Testis (tissue), 3 donors: ENCODE measurements around the gene DOHH. TPM values are rescaled to one million over a fixed set of nuclear protein-coding genes. Genes with fewer than 3 reads are reported as not detected.
"Not testable (repeated sequence)": the region's sequence is repeated elsewhere in the genome, so short reads cannot be mapped to it uniquely, and the experiment has no call there.

Experiments used
- DNase-seq: peaks from one replicate; pipeline ENCODE4 v3.0.0-alpha.2; 2019
- H3K27ac ChIP-seq, 2 donors: fragments of 200-600 bp; sonication (generic); one replicate each; pipeline ENCODE4 v1.5.1; 2019
- H3K27me3 ChIP-seq: fragments of 200-600 bp; sonication (generic); one replicate; pipeline ENCODE4 v1.5.1; 2019
- H3K36me3 ChIP-seq: fragments of 200-600 bp; sonication (generic); one replicate; pipeline ENCODE4 v1.5.1; 2017; ENCODE audit warnings: low read depth; ENCODE audit errors: missing control alignments
- H3K4me1 ChIP-seq: fragments of 200-600 bp; sonication (generic); one replicate; pipeline ENCODE4 v1.5.1; 2019
- H3K4me3 ChIP-seq, 2 donors: fragments of 200-600 bp; sonication (generic); one replicate each; pipeline ENCODE4 v1.5.1; 2017 to 2019
- H3K9me3 ChIP-seq: fragments of 200-600 bp; sonication (generic); one replicate; pipeline ENCODE4 v1.5.1; 2017
- CTCF ChIP-seq, 3 experiments: fragments of 450-650 bp in 2 of 3; fragments of 200-600 bp in 1 of 3; sonication (generic) in 1 of 3; IDR thresholded peaks; one replicate each; pipeline ENCODE4 v1.5.1; 2016 to 2019; ENCODE audit warnings: antibody characterized with exemption in 3 of 3, mild to moderate bottlenecking in 2 of 3, moderate library complexity in 1 of 3
- POLR2A ChIP-seq: fragments of 450-650 bp; IDR thresholded peaks from one replicate; pipeline ENCODE4 v1.6.1; 2017; ENCODE audit warnings: antibody characterized with exemption, mild to moderate bottlenecking, moderate library complexity
- WGBS, 2 donors: methylation state at CpG; one replicate each; pipeline ENCODE4 v1.1.5; 2018; 5-methylcytosine and 5-hydroxymethylcytosine counted together
- intact Hi-C: fragments of 100-400 bp; cut with DNase I; formaldehyde crosslinking; loops from one replicate; pipeline ENCODE4 v1.15.1; 2023; ENCODE audit warnings: low total_unique reads
- polyA plus RNA-seq: library from polyadenylated mRNA; stranded (reverse); fragments of 350-450 nt; fragmentation: Illumina TruSeq; extraction: RNeasy Lipid Tissue Mini Kit (QIAGEN cat#74804); gene quantifications from one replicate; pipeline ENCODE4 v1.2.3, GENCODE V29; 2014; ENCODE audit warnings: low read depth, low replicate concordance; ENCODE audit not compliant: insufficient read depth
- total RNA-seq, 2 donors: library from RNA; depleted of rRNA; stranded (reverse); fragments of >200 nt; gene quantifications; one replicate each; pipeline ENCODE4 v1.2.3, GENCODE V29; 2016

The DOHH gene
- total and polyA plus RNA-seq, 3 donors from 2014 or later, result 10.7 to 29.1 (median 23.5) TPM

DNA sequence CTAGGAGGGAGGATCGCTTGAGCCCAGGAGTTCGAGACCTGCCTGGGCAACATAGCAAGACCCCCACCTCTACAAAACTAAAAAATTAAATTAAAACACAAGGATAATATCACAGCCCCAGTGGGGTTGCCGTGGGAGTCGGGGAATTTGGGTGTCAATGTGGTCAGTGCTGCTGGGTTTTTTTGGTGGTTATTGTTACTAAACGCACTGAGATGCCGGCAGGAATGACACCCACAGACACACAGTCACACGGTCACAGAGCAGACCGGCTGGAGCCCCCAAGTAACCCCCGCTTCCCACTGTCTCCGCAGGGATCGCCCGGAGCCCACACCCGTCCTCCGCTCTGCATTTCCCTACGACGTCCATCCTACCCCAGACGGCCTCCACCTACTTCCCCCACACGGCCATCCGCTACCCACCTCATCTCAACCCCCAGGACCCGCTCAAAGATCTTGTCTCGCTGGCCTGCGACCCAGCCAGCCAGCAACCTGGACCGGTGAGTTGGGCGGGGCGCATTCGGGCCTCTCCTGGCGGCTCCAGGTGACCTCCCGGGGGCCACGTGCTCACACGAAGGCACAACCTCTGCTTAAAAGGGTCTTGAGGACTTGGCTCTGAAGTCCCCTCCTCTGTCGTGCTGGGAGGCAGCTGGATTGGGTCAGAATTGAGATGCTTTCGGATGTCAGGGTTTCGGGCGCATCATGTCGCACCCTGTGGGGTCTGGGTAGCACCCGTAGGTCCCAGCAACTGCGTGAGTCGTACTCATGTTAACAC, 48.1 kb downstream of the DOHH start:
- intact Hi-C loops, result no loop called here
- H3K4me1 ChIP-seq, result peaks cover 12% of the 10 kb centered on the region
- H3K27me3 ChIP-seq, result no peaks in the 10 kb centered on the region

GRCh38 chr19:3451451-3451866, 49.0 kb downstream of the DOHH start:
- Histone ChIP-seq H3K4me1 (peaks cover 7% of the 10 kb centered on the region), H3K36me3 (no peaks in the 10 kb centered on the region), H3K4me3 (no peak overlapping the region), H3K27ac (peak overlapping the region; percentile 42 to 62), H3K27me3 (no peaks in the 10 kb centered on the region), H3K9me3 (no peaks in the 10 kb centered on the region)
- no peak for DNase-seq
- intact Hi-C loops, result no loop called here
- TF ChIP-seq CTCF (IDR thresholded peaks at IDR 0.05) (no peak), POLR2A (no peak)
- WGBS, 2 donors, result 76 to 79% methylated on average over 10 of the region's 10 CpGs

More for the DNA sequence above, 48.1 kb downstream of the DOHH start:
- peak overlapping the region in 1 of 2 donors; percentile 24 for H3K27ac ChIP-seq
- H3K9me3 ChIP-seq, result no peaks in the 10 kb centered on the region
- TF ChIP-seq POLR2A (no peak), CTCF (IDR thresholded peaks at IDR 0.05) (no peak)
- H3K36me3 ChIP-seq, result no peaks in the 10 kb centered on the region
- DNase-seq, result no peak
- H3K4me3 ChIP-seq, result no peak overlapping the region
- WGBS, 2 donors, result 89 to 93% methylated on average over 36 to 38 of the region's 38 CpGs

GRCh38 chr19:3450796-3451411, 49.6 kb downstream of the DOHH start:
- peak; percentile 74 for DNase-seq
- Histone ChIP-seq H3K36me3 (no peaks in the 10 kb centered on the region), H3K4me3 (no peak overlapping the region), H3K27me3 (no peaks in the 10 kb centered on the region), H3K4me1 (peaks cover 7% of the 10 kb centered on the region), H3K27ac (peak overlapping the region; percentile 42 to 62), H3K9me3 (no peaks in the 10 kb centered on the region)
- TF ChIP-seq POLR2A, result no peak
- no peak for TF ChIP-seq CTCF (IDR thresholded peaks at IDR 0.05)
- 41 to 45% methylated on average over 12 of the region's 12 CpGs for WGBS, 2 donors
- intact Hi-C loops, result no loop called here

DNA sequence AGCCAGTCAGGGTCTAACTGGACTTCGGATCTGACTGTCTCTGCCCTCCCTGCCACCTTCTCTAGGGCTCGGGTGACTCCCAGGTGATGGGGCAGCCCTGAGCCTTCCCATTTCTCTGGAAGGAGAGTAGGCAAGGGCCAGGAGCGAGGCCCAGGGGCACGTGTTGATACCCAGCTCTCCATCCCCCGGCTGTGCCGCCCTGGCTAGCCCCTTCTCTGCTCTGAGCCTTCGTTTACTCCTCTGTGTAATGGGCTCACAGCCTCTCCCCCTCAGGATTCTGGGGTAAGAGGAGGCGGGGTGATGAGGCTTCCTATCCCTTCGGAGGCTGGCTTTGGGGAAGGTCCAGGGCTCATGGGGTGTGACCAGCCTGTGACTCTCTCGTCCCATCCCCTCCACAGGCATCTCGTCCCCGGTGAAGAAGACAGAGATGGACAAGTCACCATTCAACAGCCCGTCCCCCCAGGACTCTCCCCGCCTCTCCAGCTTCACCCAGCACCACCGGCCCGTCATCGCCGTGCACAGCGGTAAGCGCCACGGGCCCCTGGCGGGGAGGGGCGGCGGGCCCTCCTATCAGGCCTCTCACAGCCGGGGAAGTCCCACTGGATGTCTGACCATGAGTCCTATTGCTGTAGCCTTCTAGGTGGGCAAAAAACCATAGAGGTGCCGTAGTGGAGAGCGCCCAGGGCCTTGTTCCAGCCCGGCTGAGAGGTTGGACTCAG, 51.7 kb downstream of the DOHH start:
- no peaks in the 10 kb centered on the region for H3K36me3 ChIP-seq
- intact Hi-C loops, result no loop called here
- peaks cover 15% of the 10 kb centered on the region for H3K4me1 ChIP-seq
- DNase-seq, result no peak
- no peak overlapping the region for H3K27ac ChIP-seq
- H3K27me3 ChIP-seq, result no peaks in the 10 kb centered on the region
- no peak overlapping the region for H3K4me3 ChIP-seq
- no peak for TF ChIP-seq POLR2A
- TF ChIP-seq CTCF (IDR thresholded peaks at IDR 0.05), result no peak
- no peaks in the 10 kb centered on the region for H3K9me3 ChIP-seq
- WGBS, 2 donors, result 89 to 93% methylated on average over 9 to 28 of the region's 28 CpGs

GRCh38 chr19:3446657-3447056, 53.8 kb downstream of the DOHH start:
- H3K4me1 ChIP-seq, result peaks cover 15% of the 10 kb centered on the region
- DNase-seq, H3K27ac ChIP-seq, H3K4me3 ChIP-seq, intact Hi-C loops, H3K27me3 ChIP-seq, H3K9me3 ChIP-seq, H3K36me3 ChIP-seq: not testable (repeated sequence)
- 92 to 98% methylated on average over 4 of the region's 4 CpGs for WGBS, 2 donors
